Umbilical cord (tissue), 2 donors: Measurements from ENCODE around the gene RAB31. TPM values are rescaled to one million over a fixed set of nuclear protein-coding genes. Genes with fewer than 3 reads are reported as not detected.

Source experiments
- DNase-seq: peaks from one replicate; pipeline ENCODE4 v3.0.0-alpha.2; 2015; ENCODE audit warnings: low spot score
- total RNA-seq: library from RNA; depleted of rRNA; stranded (reverse); fragments of >200 nt; gene quantifications from one replicate; pipeline ENCODE4 v1.2.3, GENCODE V29; 2014; ENCODE audit warnings: low replicate concordance; ENCODE audit not compliant: insufficient read depth

Gene RAB31
- total RNA-seq, 1 donor from 2014 or later: 41.7 TPM

- DNase-seq: no peak
These were observed 28.9 kb downstream of the RAB31 start for GRCh38 chr18:9737006-9737405.

- no peak for DNase-seq
These were observed 29.5 kb downstream of the RAB31 start for GRCh38 chr18:9737472-9738121.

- DNase-seq: no peak
These were observed 30.3 kb downstream of the RAB31 start for GRCh38 chr18:9738266-9738969.

GRCh38 chr18:9739516-9739915 is 31.4 kb downstream of the RAB31 start:
- DNase-seq: no peak

- no peak for DNase-seq
These were observed 32.0 kb downstream of the RAB31 start for GRCh38 chr18:9740071-9740470.

GRCh38 chr18:9741406-9741792 is 33.3 kb downstream of the RAB31 start:
- DNase-seq: no peak

GRCh38 chr18:9741793-9742523 is 33.9 kb downstream of the RAB31 start:
- DNase-seq: no peak

- DNase-seq: peak; percentile 23
These were observed 34.5 kb downstream of the RAB31 start for GRCh38 chr18:9742524-9743131.

GRCh38 chr18:9743200-9744016 is 35.3 kb downstream of the RAB31 start:
- no peak for DNase-seq

GRCh38 chr18:9746958-9747357 is 38.9 kb downstream of the RAB31 start:
- no peak for DNase-seq

- no peak for DNase-seq
These were observed 41.5 kb downstream of the RAB31 start for GRCh38 chr18:9749611-9750010.

- DNase-seq: no peak
These were observed 42.0 kb downstream of the RAB31 start for GRCh38 chr18:9750112-9750511.

GRCh38 chr18:9750606-9751304 is 42.7 kb downstream of the RAB31 start:
- no peak for DNase-seq

GRCh38 chr18:9751371-9752031 is 43.4 kb downstream of the RAB31 start:
- no peak for DNase-seq

GRCh38 chr18:9753846-9754245 is 45.7 kb downstream of the RAB31 start:
- no peak for DNase-seq

- no peak for DNase-seq
These were observed 47.0 kb downstream of the RAB31 start for GRCh38 chr18:9755110-9755509.

- peak; percentile 19 for DNase-seq
These were observed 47.5 kb downstream of the RAB31 start for GRCh38 chr18:9755615-9756014.

GRCh38 chr18:9756271-9756932 is 48.3 kb downstream of the RAB31 start:
- DNase-seq: no peak

GRCh38 chr18:9756933-9757470 is 48.9 kb downstream of the RAB31 start:
- DNase-seq: peak; percentile 82
